ENCODE results near the gene ZNF746. TPM values are rescaled to one million over a fixed set of nuclear protein-coding genes. Genes with fewer than 3 reads are reported as not detected.

Gene ZNF746
- total and polyA plus RNA-seq, 9 of the 15 experiments (the other 6 are each of a cell fraction or from before 2014, with no cell fraction given) = 1.7 to 31.6 (median 13.3) TPM

DNA sequence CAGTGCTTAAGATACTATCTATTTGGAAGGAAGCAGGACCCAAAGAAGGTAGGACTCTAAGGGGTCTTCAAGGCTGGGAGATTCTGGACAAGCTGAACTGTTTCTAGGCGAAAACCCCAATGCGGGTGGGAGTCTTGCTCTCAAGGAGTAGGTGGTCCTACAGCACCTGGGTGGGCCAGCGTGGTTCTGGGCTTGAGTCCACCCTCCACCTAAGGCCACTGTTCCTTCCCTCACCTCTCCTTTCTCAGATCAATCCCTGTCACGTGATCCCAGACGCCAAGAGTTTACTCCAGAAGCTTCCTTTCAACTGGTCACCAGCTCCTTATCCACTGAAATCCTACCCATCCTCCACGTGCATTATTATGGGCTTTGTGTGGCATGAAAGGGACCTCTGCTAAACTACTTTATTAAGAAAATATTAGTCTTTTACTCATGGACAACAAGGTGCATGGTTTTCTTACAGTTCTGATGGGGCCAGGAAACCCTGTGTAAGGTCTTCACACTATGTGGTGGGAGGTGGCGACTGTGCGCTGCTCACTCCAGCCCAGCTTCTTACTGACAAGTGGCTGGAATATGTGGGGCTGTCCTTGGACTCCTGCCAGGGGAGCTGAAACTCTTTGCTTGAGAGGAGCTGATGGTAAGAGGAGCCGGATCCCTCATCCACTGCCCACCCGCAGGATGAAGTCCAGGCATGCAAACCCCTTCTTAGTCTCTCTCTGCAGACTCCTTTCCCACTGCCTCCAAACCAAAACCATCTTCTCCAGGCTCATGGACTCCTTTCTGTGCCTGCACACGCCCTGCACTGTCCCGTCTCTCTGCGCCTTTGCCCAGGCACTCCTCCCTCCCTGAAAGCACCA, 1.6 kb downstream of the ZNF746 start (continued):
- TF ChIP-seq, protein P1, sequence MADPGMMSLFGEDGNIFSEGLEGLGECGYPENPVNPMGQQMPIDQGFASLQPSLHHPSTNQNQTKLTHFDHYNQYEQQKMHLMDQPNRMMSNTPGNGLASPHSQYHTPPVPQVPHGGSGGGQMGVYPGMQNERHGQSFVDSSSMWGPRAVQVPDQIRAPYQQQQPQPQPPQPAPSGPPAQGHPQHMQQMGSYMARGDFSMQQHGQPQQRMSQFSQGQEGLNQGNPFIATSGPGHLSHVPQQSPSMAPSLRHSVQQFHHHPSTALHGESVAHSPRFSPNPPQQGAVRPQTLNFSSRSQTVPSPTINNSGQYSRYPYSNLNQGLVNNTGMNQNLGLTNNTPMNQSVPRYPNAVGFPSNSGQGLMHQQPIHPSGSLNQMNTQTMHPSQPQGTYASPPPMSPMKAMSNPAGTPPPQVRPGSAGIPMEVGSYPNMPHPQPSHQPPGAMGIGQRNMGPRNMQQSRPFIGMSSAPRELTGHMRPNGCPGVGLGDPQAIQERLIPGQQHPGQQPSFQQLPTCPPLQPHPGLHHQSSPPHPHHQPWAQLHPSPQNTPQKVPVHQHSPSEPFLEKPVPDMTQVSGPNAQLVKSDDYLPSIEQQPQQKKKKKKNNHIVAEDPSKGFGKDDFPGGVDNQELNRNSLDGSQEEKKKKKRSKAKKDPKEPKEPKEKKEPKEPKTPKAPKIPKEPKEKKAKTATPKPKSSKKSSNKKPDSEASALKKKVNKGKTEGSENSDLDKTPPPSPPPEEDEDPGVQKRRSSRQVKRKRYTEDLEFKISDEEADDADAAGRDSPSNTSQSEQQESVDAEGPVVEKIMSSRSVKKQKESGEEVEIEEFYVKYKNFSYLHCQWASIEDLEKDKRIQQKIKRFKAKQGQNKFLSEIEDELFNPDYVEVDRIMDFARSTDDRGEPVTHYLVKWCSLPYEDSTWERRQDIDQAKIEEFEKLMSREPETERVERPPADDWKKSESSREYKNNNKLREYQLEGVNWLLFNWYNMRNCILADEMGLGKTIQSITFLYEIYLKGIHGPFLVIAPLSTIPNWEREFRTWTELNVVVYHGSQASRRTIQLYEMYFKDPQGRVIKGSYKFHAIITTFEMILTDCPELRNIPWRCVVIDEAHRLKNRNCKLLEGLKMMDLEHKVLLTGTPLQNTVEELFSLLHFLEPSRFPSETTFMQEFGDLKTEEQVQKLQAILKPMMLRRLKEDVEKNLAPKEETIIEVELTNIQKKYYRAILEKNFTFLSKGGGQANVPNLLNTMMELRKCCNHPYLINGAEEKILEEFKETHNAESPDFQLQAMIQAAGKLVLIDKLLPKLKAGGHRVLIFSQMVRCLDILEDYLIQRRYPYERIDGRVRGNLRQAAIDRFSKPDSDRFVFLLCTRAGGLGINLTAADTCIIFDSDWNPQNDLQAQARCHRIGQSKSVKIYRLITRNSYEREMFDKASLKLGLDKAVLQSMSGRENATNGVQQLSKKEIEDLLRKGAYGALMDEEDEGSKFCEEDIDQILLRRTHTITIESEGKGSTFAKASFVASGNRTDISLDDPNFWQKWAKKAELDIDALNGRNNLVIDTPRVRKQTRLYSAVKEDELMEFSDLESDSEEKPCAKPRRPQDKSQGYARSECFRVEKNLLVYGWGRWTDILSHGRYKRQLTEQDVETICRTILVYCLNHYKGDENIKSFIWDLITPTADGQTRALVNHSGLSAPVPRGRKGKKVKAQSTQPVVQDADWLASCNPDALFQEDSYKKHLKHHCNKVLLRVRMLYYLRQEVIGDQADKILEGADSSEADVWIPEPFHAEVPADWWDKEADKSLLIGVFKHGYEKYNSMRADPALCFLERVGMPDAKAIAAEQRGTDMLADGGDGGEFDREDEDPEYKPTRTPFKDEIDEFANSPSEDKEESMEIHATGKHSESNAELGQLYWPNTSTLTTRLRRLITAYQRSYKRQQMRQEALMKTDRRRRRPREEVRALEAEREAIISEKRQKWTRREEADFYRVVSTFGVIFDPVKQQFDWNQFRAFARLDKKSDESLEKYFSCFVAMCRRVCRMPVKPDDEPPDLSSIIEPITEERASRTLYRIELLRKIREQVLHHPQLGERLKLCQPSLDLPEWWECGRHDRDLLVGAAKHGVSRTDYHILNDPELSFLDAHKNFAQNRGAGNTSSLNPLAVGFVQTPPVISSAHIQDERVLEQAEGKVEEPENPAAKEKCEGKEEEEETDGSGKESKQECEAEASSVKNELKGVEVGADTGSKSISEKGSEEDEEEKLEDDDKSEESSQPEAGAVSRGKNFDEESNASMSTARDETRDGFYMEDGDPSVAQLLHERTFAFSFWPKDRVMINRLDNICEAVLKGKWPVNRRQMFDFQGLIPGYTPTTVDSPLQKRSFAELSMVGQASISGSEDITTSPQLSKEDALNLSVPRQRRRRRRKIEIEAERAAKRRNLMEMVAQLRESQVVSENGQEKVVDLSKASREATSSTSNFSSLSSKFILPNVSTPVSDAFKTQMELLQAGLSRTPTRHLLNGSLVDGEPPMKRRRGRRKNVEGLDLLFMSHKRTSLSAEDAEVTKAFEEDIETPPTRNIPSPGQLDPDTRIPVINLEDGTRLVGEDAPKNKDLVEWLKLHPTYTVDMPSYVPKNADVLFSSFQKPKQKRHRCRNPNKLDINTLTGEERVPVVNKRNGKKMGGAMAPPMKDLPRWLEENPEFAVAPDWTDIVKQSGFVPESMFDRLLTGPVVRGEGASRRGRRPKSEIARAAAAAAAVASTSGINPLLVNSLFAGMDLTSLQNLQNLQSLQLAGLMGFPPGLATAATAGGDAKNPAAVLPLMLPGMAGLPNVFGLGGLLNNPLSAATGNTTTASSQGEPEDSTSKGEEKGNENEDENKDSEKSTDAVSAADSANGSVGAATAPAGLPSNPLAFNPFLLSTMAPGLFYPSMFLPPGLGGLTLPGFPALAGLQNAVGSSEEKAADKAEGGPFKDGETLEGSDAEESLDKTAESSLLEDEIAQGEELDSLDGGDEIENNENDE (IDR thresholded peaks at IDR 0.05; ENCODE audit: low read depth, low read length) = no peak
- TF ChIP-seq, protein P2, sequence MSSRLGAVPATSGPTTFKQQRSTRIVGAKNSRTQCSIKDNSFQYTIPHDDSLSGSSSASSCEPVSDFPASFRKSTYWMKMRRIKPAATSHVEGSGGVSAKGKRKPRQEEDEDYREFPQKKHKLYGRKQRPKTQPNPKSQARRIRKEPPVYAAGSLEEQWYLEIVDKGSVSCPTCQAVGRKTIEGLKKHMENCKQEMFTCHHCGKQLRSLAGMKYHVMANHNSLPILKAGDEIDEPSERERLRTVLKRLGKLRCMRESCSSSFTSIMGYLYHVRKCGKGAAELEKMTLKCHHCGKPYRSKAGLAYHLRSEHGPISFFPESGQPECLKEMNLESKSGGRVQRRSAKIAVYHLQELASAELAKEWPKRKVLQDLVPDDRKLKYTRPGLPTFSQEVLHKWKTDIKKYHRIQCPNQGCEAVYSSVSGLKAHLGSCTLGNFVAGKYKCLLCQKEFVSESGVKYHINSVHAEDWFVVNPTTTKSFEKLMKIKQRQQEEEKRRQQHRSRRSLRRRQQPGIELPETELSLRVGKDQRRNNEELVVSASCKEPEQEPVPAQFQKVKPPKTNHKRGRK (tag; IDR thresholded peaks at IDR 0.05) = peak; percentile 32; the same call in 1 of the 2 replicates
- TF ChIP-seq WHSC1 (IDR thresholded peaks at IDR 0.05; ENCODE audit: low read length) = peak; percentile 64
- TF ChIP-seq, protein P3, sequence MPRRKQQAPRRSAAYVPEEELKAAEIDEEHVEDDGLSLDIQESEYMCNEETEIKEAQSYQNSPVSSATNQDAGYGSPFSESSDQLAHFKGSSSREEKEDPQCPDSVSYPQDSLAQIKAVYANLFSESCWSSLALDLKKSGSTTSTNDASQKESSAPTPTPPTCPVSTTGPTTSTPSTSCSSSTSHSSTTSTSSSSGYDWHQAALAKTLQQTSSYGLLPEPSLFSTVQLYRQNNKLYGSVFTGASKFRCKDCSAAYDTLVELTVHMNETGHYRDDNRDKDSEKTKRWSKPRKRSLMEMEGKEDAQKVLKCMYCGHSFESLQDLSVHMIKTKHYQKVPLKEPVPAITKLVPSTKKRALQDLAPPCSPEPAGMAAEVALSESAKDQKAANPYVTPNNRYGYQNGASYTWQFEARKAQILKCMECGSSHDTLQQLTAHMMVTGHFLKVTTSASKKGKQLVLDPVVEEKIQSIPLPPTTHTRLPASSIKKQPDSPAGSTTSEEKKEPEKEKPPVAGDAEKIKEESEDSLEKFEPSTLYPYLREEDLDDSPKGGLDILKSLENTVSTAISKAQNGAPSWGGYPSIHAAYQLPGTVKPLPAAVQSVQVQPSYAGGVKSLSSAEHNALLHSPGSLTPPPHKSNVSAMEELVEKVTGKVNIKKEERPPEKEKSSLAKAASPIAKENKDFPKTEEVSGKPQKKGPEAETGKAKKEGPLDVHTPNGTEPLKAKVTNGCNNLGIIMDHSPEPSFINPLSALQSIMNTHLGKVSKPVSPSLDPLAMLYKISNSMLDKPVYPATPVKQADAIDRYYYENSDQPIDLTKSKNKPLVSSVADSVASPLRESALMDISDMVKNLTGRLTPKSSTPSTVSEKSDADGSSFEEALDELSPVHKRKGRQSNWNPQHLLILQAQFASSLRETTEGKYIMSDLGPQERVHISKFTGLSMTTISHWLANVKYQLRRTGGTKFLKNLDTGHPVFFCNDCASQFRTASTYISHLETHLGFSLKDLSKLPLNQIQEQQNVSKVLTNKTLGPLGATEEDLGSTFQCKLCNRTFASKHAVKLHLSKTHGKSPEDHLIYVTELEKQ (CRISPR knock-in tag; IDR thresholded peaks at IDR 0.05) = no peak
- TF ChIP-seq, protein P4, sequence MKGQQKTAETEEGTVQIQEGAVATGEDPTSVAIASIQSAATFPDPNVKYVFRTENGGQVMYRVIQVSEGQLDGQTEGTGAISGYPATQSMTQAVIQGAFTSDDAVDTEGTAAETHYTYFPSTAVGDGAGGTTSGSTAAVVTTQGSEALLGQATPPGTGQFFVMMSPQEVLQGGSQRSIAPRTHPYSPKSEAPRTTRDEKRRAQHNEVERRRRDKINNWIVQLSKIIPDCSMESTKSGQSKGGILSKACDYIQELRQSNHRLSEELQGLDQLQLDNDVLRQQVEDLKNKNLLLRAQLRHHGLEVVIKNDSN (CRISPR knock-in tag; IDR thresholded peaks at IDR 0.05) = peak; percentile 78
- TF ChIP-seq PRPF4 (IDR thresholded peaks at IDR 0.05; ENCODE audit: insufficient read depth, low read depth, low read length, poor library complexity, severe bottlenecking) = no peak
- TF ChIP-seq TOE1 (IDR thresholded peaks at IDR 0.05; ENCODE audit: borderline replicate concordance) = peak; percentile 91
- no peak for TF ChIP-seq TOE1 (CRISPR knock-in tag; IDR thresholded peaks at IDR 0.05; ENCODE audit: borderline replicate concordance, low read depth)

Measured in K562 (cell line).